Neuronal stem cell (in vitro differentiated cells): ENCODE measurements around the gene BHLHE40.

Experiments
- DNase-seq: peaks from one replicate; pipeline ENCODE4 v3.0.0-alpha.2; 2013; ENCODE audit warnings: low spot score
- H2AFZ ChIP-seq: one replicate; pipeline ENCODE4 v1.6.1; 2013; ENCODE audit warnings: mild to moderate bottlenecking, low read length, inconsistent platforms
- H2AK5ac ChIP-seq: 2 replicates; pipeline ENCODE4 v1.6.1; 2013; ENCODE audit warnings: low read depth, mild to moderate bottlenecking, inconsistent platforms, low read length, moderate library complexity, mixed read lengths
- H2BK120ac ChIP-seq: 2 replicates; pipeline ENCODE4 v1.6.1; 2013; ENCODE audit warnings: low read depth, mild to moderate bottlenecking, inconsistent platforms, low read length, moderate library complexity, mixed read lengths
- H2BK12ac ChIP-seq: one replicate; pipeline ENCODE4 v1.6.1; 2013; ENCODE audit warnings: low read length, inconsistent platforms
- H2BK15ac ChIP-seq: 2 replicates; pipeline ENCODE4 v1.6.1; 2013; ENCODE audit warnings: mild to moderate bottlenecking, low read length, inconsistent platforms, mixed read lengths
- H2BK5ac ChIP-seq: one replicate; pipeline ENCODE4 v1.6.1; 2013; ENCODE audit warnings: inconsistent platforms, mild to moderate bottlenecking, low read length, moderate library complexity
- H3K14ac ChIP-seq: one replicate; pipeline ENCODE4 v1.6.1; 2013; ENCODE audit warnings: low read length, inconsistent platforms
- H3K18ac ChIP-seq: 2 replicates; pipeline ENCODE4 v1.6.1; 2013; ENCODE audit warnings: low read length, inconsistent platforms
- H3K23ac ChIP-seq: 2 replicates; pipeline ENCODE4 v1.6.1; 2013; ENCODE audit warnings: low read depth, mild to moderate bottlenecking, mixed read lengths, low read length, inconsistent platforms; ENCODE audit not compliant: poor library complexity
- H3K27ac ChIP-seq: replicated peaks from 3 replicates; pipeline ENCODE4 v1.5.1; 2013; ENCODE audit warnings: low read length, inconsistent platforms
- H3K27me3 ChIP-seq, 3 experiments: 2 replicates each; pipeline ENCODE4 v1.6.1; 2013; ENCODE audit warnings: low read length in 3 of 3, mild to moderate bottlenecking in 2 of 3, inconsistent platforms in 1 of 3, low read depth in 1 of 3, mixed read lengths in 1 of 3, moderate library complexity in 1 of 3; ENCODE audit not compliant: control insufficient read depth in 3 of 3, insufficient read depth in 3 of 3
- H3K36me3 ChIP-seq, 2 donors: replicated peaks in 1 of 2; 2 replicates each; pipeline ENCODE4 v1.6.1; 2013; ENCODE audit warnings: low read length in 2 of 2; ENCODE audit not compliant: control insufficient read depth in 2 of 2, insufficient read depth in 2 of 2
- H3K4ac ChIP-seq: 2 replicates; pipeline ENCODE4 v1.6.1; 2013; ENCODE audit warnings: inconsistent platforms, mild to moderate bottlenecking, low read length, moderate library complexity
- H3K4me1 ChIP-seq, 2 donors: 1 replicate in 1 of 2; 2 replicates in 1 of 2; pipeline ENCODE4 v1.6.1; 2013; ENCODE audit warnings: low read length in 2 of 2, low read depth in 1 of 2; ENCODE audit not compliant: control insufficient read depth in 2 of 2, insufficient read depth in 1 of 2
- H3K4me2 ChIP-seq: one replicate; pipeline ENCODE4 v1.6.1; 2013; ENCODE audit warnings: mild to moderate bottlenecking, low read length, inconsistent platforms; ENCODE audit not compliant: insufficient read depth, poor library complexity, severe bottlenecking
- H3K4me3 ChIP-seq, 2 donors: 2 replicates each; pipeline ENCODE4 v1.5.1; 2013; ENCODE audit warnings: low read length in 2 of 2, mild to moderate bottlenecking in 2 of 2, inconsistent platforms in 1 of 2, moderate library complexity in 1 of 2
- H3K79me1 ChIP-seq: one replicate; pipeline ENCODE4 v1.6.1; 2013; ENCODE audit warnings: low read depth, mild to moderate bottlenecking, inconsistent platforms, low read length, moderate library complexity
- H3K9ac ChIP-seq: one replicate; pipeline ENCODE4 v1.6.1; 2013; ENCODE audit warnings: mild to moderate bottlenecking, low read depth, low read length, inconsistent platforms; ENCODE audit not compliant: poor library complexity
- H3K9me3 ChIP-seq, 2 donors: replicated peaks in 1 of 2; 2 replicates each; pipeline versions ENCODE3 to v1.6.1; 2013; ENCODE audit warnings: low read length in 2 of 2, mild to moderate bottlenecking in 2 of 2, inconsistent platforms in 1 of 2, low read depth in 1 of 2, mixed read lengths in 1 of 2, moderate library complexity in 1 of 2; ENCODE audit not compliant: control insufficient read depth in 2 of 2, insufficient read depth in 1 of 2
- H4K8ac ChIP-seq: one replicate; pipeline ENCODE4 v1.6.1; 2013; ENCODE audit warnings: low read depth, mild to moderate bottlenecking, inconsistent platforms, low read length, moderate library complexity
- H4K91ac ChIP-seq: one replicate; pipeline ENCODE4 v1.6.1; 2013; ENCODE audit warnings: low read length, low read depth, mild to moderate bottlenecking, inconsistent platforms; ENCODE audit not compliant: poor library complexity
- WGBS, 2 donors: extraction: QIAGEN DNeasy Blood & Tissue Kit; methylation state at CpG; one replicate each; pipeline ENCODE4 v1.1.7; 2013; ENCODE audit warnings: missing lambda C conversion rate in 2 of 2, mixed read lengths in 1 of 2; ENCODE audit not compliant: insufficient read length in 2 of 2, insufficient replicate concordance in 1 of 2; ENCODE audit errors: extremely low coverage in 2 of 2; 5-methylcytosine and 5-hydroxymethylcytosine counted together

BHLHE40 gene

GRCh38 chr3:4936982-4937614 lies 42.1 kb upstream of the BHLHE40 start:
- no peak overlapping the region for H2BK15ac ChIP-seq
- no peak overlapping the region for H3K27ac ChIP-seq
- H3K9me3 ChIP-seq: no peaks in the 10 kb centered on the region
- peaks cover 0 to 3% of the 10 kb centered on the region in 2 donors for H3K4me1 ChIP-seq
- no peak overlapping the region for H3K4me3 ChIP-seq
- H3K79me1 ChIP-seq: no peaks in the 10 kb centered on the region
- no peak overlapping the region for H3K4ac ChIP-seq
- H3K14ac ChIP-seq: no peak overlapping the region
- WGBS, 2 donors: no CpG with 5 or more reads among the region's 6 CpGs
- no peak overlapping the region for H2BK12ac ChIP-seq
- no peak overlapping the region for H2AFZ ChIP-seq
- no peaks in the 10 kb centered on the region for H3K36me3 ChIP-seq
- no peak overlapping the region for H3K23ac ChIP-seq
- H4K91ac ChIP-seq: no peak overlapping the region
- no peak overlapping the region for H3K9ac ChIP-seq
- no peak overlapping the region for H2BK5ac ChIP-seq
- H3K27me3 ChIP-seq: no peaks in the 10 kb centered on the region
- H4K8ac ChIP-seq: no peak overlapping the region
- no peak overlapping the region for H2BK120ac ChIP-seq
- no peak overlapping the region for H2AK5ac ChIP-seq
- no peak for DNase-seq
- H3K18ac ChIP-seq: no peak overlapping the region
- H3K4me2 ChIP-seq: no peak overlapping the region

- H3K9me3 ChIP-seq: no peaks in the 10 kb centered on the region
- no peak overlapping the region for H3K9ac ChIP-seq
- H2BK15ac ChIP-seq: no peak overlapping the region
Measured at GRCh38 chr3:4938281-4938982, 40.8 kb upstream of the BHLHE40 start.

GRCh38 chr3:4939276-4939675 lies 40.0 kb upstream of the BHLHE40 start:
- H4K91ac ChIP-seq: no peak overlapping the region
- H3K4ac ChIP-seq: no peak overlapping the region
- H3K23ac ChIP-seq: no peak overlapping the region
- no peaks in the 10 kb centered on the region for H3K36me3 ChIP-seq
- no peak overlapping the region for H3K4me3 ChIP-seq
- no CpG with 5 or more reads among the region's 3 CpGs for WGBS, 2 donors
- no peak overlapping the region for H2BK15ac ChIP-seq
- no peak overlapping the region for H2BK12ac ChIP-seq
- peaks cover 0 to 3% of the 10 kb centered on the region in 2 donors for H3K4me1 ChIP-seq
- no peak overlapping the region for H3K4me2 ChIP-seq
- no peak overlapping the region for H4K8ac ChIP-seq
- H2BK120ac ChIP-seq: no peak overlapping the region
- no peak overlapping the region for H3K14ac ChIP-seq
- H3K18ac ChIP-seq: no peak overlapping the region
- H2BK5ac ChIP-seq: no peak overlapping the region
- no peaks in the 10 kb centered on the region for H3K27me3 ChIP-seq
- H3K9me3 ChIP-seq: no peaks in the 10 kb centered on the region
- no peak overlapping the region for H3K9ac ChIP-seq
- H3K27ac ChIP-seq: no peak overlapping the region
- H3K79me1 ChIP-seq: no peaks in the 10 kb centered on the region
- H2AK5ac ChIP-seq: no peak overlapping the region
- no peak overlapping the region for H2AFZ ChIP-seq
- no peak for DNase-seq

More at GRCh38 chr3:4938281-4938982, 40.8 kb upstream of the BHLHE40 start:
- H2AFZ ChIP-seq: no peak overlapping the region
- H3K27ac ChIP-seq: no peak overlapping the region
- H3K4me3 ChIP-seq: no peak overlapping the region
- H3K14ac ChIP-seq: no peak overlapping the region
- peaks cover 0 to 3% of the 10 kb centered on the region in 2 donors for H3K4me1 ChIP-seq
- no peaks in the 10 kb centered on the region for H3K27me3 ChIP-seq
- no peak overlapping the region for H4K91ac ChIP-seq
- H2BK5ac ChIP-seq: no peak overlapping the region
- H3K4ac ChIP-seq: no peak overlapping the region
- H2AK5ac ChIP-seq: no peak overlapping the region
- no peak overlapping the region for H2BK12ac ChIP-seq
- H4K8ac ChIP-seq: no peak overlapping the region
- no peak for DNase-seq
- no peaks in the 10 kb centered on the region for H3K36me3 ChIP-seq
- H3K4me2 ChIP-seq: no peak overlapping the region
- H3K18ac ChIP-seq: no peak overlapping the region
- WGBS, 2 donors: no CpG with 5 or more reads among the region's 3 CpGs
- no peak overlapping the region for H2BK120ac ChIP-seq
- no peak overlapping the region for H3K23ac ChIP-seq
- H3K79me1 ChIP-seq: no peaks in the 10 kb centered on the region

GRCh38 chr3:4940985-4941384 lies 38.3 kb upstream of the BHLHE40 start:
- no peak overlapping the region for H2BK15ac ChIP-seq
- H3K4me3 ChIP-seq: no peak overlapping the region
- H3K4me2 ChIP-seq: no peak overlapping the region
- no CpG with 5 or more reads among the region's 4 CpGs for WGBS, 2 donors
- no peak overlapping the region for H4K91ac ChIP-seq
- H3K4me1 ChIP-seq: no peaks in the 10 kb centered on the region
- H3K79me1 ChIP-seq: no peaks in the 10 kb centered on the region
- H2BK5ac ChIP-seq: no peak overlapping the region
- H4K8ac ChIP-seq: no peak overlapping the region
- no peak overlapping the region for H3K9ac ChIP-seq
- no peaks in the 10 kb centered on the region for H3K36me3 ChIP-seq
- H3K4ac ChIP-seq: no peak overlapping the region
- no peaks in the 10 kb centered on the region for H3K9me3 ChIP-seq
- H2BK12ac ChIP-seq: no peak overlapping the region
- no peak overlapping the region for H3K18ac ChIP-seq
- no peak overlapping the region for H3K27ac ChIP-seq
- H2AK5ac ChIP-seq: no peak overlapping the region
- no peak overlapping the region for H2BK120ac ChIP-seq
- no peak overlapping the region for H3K14ac ChIP-seq
- no peak for DNase-seq
- no peak overlapping the region for H2AFZ ChIP-seq
- no peak overlapping the region for H3K23ac ChIP-seq
- no peaks in the 10 kb centered on the region for H3K27me3 ChIP-seq
